Left renal cortex interstitium (tissue), 4 donors: ENCODE measurements around the gene RYR3. TPM values are rescaled to one million over a fixed set of nuclear protein-coding genes. Genes with fewer than 3 reads are reported as not detected.

ENCODE experiments used
- DNase-seq, 4 donors: peaks; one replicate each; pipeline ENCODE4 v3.0.0-alpha.2; 2013; ENCODE audit warnings: low read depth in 4 of 4, low spot score in 2 of 4, missing footprints in 1 of 4
- polyA plus RNA-seq, 4 donors: library from polyadenylated mRNA; unstranded; fragments of 120-200 nt; gene quantifications; one replicate each; pipeline ENCODE4 v1.2.1, GENCODE V29; 2013; ENCODE audit not compliant: insufficient read length in 4 of 4

Gene RYR3
- polyA plus RNA-seq, 4 donors = 2.5 to 16.7 (median 10.1) TPM

- DNase-seq = no peak
Observed at GRCh38 chr15:33378866-33379480, 68.2 kb downstream of the RYR3 start.

DNA sequence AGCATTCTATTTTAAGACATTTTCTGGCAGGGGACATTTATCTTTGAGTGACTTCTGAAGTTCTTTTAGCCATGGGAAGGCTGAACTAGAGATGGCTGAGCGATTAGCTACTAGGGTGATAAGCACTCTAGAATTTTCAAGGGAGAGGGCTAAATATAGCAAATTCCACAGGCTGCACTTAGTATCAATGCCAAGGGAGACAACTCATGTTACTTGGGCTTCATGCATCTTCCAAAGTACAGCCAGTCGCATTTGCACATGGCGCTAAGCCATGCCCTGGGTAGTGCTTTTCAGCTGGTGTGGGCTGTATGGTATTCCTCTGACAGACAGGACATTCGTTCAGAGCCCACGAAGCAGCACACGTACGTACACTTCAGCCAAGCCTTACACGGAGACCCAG is 69.6 kb downstream of the RYR3 start:
- DNase-seq = no peak

DNA sequence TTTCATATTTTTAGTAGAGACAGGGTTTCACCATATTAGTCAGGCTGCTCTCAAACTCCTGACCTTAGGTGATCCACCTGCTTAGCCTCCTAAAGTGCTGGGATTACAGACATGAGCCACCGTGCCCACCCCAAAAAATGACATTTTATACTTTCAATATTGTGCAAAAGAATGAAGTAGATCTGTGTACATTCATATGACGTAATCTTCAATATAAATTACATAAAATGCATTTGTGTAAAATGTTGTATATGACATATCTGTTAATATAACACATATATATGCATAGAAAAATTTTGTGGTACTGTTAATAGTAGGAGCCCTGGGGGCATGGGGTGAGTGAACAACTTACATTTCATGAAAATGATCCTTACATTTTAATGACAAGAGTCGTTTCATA is 71.7 kb downstream of the RYR3 start:
- no peak for DNase-seq

DNA sequence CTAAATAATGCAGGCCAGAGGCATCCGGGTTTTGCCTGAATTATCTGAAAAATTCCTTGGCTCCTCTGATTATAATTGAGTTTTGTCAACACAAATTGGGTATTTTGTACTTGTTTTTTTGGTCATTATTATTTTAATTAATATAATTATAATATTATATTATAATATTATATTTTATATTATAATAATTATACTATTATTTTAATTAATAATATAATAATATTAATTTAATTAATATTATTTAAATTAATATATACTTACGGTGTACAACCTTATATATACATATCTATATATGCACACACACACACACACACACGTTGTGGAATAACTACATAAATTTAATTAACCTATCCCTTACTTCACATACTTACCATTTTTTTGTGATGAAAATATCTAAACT is 73.5 kb downstream of the RYR3 start:
- DNase-seq = no peak

GRCh38 chr15:33392453-33392852 is 81.7 kb downstream of the RYR3 start:
- no peak for DNase-seq

DNA sequence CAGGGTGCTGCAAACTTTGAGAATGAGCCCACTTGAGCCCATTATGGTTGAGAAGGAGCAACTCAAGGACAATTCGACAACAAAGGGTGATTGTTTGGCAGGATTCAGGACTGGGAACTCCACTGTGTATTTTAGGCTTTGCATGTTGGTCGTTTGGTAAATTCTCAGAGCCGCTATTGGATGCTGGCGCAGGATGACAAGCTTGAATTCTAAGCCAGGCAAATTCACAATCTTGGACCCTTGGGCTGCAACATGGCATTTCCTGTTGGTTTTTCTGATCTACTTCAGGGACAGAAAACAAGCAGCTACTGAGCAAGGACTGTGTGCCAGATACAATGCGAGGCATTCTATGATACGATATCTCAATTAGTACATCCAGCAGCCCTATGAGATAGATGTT is 82.8 kb downstream of the RYR3 start:
- DNase-seq = no peak

DNA sequence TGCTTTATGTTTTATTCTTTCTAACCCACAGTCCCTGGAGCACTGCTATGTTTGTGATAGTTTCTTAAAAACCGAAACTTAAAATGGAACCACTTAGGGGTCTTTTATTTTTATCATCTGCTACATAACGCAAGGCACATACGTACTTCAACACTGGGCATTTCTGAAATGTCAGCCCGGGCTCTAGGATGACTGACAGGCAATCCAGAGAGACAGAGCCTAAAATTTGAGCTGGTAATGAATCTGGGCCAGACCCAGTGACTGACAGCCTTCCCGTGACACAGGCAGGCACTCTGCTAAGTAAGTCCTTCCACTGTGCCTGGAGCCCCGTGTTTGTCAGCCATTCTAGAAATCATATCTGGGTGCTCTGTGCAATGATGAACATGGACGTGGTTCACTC is 84.6 kb downstream of the RYR3 start:
- no peak for DNase-seq

DNA sequence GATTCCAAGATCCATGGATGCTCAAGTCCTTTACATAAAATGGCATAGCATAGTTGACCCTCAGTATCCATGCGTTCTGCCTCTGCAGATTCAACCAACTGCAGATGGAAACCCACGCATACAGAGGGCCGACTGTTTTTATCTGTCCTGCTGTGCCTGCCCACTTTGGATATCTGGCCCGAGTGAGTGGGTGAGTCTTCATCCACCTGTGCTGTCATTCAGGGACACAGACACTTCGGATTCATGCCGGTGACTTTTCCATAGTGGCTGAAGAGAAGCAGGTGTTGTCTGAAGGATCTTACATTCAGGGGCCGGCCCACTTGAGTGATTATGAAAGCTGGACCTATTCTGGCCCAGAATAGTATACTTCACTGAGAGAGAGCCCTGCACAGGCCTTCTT is 85.1 kb downstream of the RYR3 start:
- DNase-seq = no peak

DNA sequence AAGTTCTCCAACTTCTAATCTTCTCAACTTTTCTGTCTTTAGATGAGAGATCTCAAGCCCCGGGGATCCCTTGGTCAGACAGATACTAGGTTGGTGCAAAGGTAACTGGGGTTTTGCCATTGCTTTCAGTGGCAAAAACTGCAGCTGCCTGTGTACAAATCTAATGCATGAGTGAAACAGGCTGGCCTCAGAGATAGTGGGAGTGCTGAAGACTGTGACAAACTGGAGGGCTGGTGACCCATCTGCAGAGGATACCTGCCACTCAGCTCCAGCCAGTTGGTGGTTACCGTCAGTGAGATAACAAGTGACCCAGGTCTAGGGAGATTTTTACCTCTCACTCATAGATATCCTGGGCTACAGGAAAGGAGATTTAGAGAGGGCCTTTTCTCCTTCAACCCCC is 85.7 kb downstream of the RYR3 start:
- no peak for DNase-seq

DNA sequence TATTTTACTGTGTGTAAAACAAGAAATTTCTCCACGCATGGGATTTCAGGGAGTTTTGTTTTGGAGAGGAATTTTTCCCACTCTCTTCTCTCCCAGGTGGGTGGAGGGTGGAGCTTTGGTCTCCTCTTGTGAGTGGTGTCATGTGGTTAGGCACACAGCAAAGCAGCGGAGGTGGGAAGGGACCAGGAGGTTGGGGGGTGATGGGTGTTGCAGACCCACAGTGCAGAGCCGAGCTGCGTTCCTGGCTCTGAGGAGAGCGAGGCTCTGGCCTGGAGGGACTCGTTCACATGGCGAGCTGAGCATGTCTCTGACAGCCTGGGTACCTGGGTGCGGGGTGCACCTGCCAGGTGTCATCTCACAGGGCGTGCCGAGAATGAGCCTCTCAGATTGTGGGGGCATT is 87.8 kb downstream of the RYR3 start:
- no peak for DNase-seq

- DNase-seq = no peak
Observed at GRCh38 chr15:33400941-33401340, 90.2 kb downstream of the RYR3 start.

- no peak for DNase-seq
Observed at GRCh38 chr15:33402600-33402999, 91.8 kb downstream of the RYR3 start.

- no peak for DNase-seq
Observed at GRCh38 chr15:33405096-33405495, 94.3 kb downstream of the RYR3 start.

DNA sequence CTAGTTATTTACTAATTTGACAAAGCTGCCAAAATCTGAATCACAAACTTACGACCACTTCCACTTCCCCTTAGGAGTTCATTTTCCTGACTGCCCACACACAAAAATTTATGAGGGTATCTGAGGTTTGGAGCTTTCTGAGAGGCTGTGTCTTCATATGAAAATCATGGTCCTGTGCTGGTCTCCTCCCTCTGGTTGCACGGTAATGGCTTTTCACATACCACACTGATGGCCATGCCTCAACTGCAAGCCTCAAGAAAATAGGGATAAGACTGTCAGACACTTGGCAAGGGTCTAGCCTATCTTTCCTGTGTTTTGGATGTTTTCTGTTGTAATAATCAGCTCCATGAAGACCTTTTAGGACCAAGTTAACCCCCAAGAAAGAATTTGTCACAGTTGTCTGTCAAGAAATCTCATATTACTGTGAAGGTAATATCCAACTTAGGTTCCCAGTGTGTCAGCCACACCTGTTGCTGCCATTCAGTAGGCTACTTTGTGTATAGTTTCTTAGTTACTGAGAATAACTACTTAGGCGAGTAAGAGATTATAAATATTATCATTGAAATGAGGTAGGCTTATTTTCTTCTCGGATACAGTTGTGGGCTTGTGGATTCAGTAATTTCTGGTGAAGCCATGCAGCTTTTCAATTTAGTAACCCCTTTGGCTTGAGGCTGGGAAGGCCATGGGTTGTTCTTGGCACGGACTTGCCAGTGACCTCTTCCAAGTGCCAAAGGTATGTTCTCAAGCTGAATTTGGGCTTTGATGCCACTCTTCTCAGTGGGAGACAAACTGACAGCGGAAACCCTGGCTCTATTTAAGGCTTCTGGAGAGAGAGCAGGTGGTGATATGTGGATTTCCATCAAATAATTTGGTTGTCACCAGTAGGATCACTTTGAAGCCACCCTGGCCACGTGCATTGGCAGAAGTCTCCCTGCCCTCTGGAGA is 101.1 kb downstream of the RYR3 start:
- DNase-seq = no peak

DNA sequence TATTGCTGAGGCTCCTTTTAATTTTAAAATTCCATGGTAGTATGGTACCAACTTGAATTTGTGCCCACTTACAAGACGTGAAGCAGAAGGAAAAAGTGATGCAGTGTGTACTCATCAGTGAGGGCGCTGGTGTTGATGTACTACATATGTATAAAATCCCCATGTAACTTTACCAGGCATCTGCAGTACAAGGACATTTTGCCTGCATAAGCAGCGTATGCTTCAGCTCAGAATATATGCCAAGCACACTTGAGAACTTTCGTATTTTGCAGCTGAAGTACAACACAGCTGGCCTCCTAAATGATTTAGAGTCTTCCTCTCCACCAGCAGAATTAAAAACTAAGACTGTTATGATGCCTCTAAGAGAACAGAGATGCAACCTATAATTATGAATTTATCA is 108.9 kb downstream of the RYR3 start:
- DNase-seq = no peak

DNA sequence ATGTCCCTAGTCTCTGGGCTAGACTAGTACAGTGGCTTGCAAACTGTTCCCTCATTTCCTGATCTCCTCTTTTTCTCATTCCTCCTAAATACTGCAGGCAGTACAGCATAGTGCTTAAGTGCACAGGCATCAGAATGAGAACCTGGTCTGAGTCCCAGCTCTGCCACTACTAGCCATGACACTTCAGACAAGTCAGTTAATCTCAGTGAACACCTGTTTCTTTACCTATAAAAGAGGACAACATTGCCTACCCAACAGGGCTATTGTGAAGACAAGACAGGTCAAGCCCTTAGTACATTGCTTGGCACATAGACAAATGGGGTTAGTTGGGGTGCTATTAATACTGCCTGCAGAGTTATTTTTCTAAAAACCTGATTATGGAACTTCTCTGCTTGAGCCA is 113.3 kb downstream of the RYR3 start:
- DNase-seq = no peak

GRCh38 chr15:33425142-33425541 is 114.4 kb downstream of the RYR3 start:
- no peak for DNase-seq

- no peak for DNase-seq
Observed at GRCh38 chr15:33430577-33430976, 119.8 kb downstream of the RYR3 start.

GRCh38 chr15:33433821-33434220 is 123.1 kb downstream of the RYR3 start:
- DNase-seq = no peak

- DNase-seq = no peak
Observed at GRCh38 chr15:33438396-33438795, 127.6 kb downstream of the RYR3 start.

GRCh38 chr15:33440900-33441299 is 130.1 kb downstream of the RYR3 start:
- no peak for DNase-seq

DNA sequence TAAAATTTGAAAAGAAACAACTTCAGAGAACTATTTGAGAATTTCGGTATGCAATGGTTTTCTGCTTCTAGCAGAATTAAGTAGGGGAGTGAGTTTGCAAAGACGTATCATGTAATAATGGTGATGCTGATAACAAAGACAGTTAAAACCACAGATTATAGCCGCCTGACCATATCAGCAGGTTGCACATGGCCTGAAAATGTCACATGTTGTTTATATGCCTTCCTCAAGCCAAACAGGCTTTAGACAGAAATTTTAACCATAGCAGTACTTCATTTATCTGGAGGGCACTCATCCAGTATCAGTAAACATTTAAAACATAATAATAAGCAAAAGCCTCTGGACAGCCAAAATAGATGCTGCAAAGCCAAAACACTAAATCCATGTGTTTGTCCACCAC is 131.7 kb downstream of the RYR3 start:
- DNase-seq = no peak
